ENCODE results near the gene EDDM3A. TPM values are rescaled to one million over a fixed set of nuclear protein-coding genes. Genes with fewer than 3 reads are reported as not detected.

The EDDM3A gene
- total RNA-seq, 4 donors from 2014 or later, result not detected

DNA sequence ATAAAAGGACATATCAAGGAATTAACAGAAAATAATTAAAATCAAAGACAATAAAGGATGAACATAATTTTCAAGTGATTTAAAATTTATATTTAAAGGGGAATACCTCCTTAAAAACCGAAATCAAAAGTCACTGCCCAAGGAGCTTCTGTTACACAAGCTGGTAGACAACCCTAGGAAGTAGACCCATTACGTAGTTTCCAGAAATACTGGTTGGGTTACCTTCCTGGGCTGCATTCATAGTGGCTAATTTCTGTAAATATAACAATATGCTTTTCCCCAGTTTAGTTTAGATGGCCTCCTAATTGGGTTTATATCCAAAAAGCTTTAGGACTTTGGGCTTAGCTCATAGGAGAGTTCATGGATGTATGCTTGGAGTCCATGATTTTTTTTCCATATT lies 2.1 kb upstream of the EDDM3A start:
- 41 to 63% methylated on average over 2 of the region's 2 CpGs for WGBS, 2 donors
- Histone ChIP-seq H3K4me1 (peaks cover 0 to 11% (median 0%) of the 10 kb centered on the region in 3 donors), H3K4me3 (no peak overlapping the region), H3K27me3 (no peaks in the 10 kb centered on the region), H3K36me3 (no peaks in the 10 kb centered on the region), H3K9me3 (no peaks in the 10 kb centered on the region), H3K27ac (no peak overlapping the region)
- intact Hi-C loops (cut with DNase I), result no loop called here
- DNase-seq, result no peak
- no peak for TF ChIP-seq POLR2A (IDR thresholded peaks at IDR 0.05)
- TF ChIP-seq, protein P1, sequence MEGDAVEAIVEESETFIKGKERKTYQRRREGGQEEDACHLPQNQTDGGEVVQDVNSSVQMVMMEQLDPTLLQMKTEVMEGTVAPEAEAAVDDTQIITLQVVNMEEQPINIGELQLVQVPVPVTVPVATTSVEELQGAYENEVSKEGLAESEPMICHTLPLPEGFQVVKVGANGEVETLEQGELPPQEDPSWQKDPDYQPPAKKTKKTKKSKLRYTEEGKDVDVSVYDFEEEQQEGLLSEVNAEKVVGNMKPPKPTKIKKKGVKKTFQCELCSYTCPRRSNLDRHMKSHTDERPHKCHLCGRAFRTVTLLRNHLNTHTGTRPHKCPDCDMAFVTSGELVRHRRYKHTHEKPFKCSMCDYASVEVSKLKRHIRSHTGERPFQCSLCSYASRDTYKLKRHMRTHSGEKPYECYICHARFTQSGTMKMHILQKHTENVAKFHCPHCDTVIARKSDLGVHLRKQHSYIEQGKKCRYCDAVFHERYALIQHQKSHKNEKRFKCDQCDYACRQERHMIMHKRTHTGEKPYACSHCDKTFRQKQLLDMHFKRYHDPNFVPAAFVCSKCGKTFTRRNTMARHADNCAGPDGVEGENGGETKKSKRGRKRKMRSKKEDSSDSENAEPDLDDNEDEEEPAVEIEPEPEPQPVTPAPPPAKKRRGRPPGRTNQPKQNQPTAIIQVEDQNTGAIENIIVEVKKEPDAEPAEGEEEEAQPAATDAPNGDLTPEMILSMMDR (IDR thresholded peaks at IDR 0.05), result no peak

DNA sequence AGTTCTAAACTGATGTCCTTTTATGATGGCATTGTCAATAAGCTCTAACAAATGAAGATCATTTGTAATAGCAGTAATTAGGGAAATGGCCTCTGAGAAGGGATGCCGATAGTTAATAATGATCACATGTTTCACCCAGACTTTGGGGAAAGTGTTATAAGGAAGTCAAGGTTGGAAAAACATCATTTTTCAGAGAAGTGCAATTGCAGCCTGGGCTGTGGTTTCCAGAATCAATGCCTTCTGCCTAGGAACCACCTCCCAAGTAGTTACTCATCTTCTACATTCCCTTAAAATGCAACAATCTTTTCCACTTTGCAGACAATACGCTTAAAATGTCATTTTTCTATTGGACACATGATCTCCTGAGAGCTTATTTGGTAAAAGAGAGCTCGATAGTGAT lies 879 bp downstream of the EDDM3A start:
- Histone ChIP-seq H3K4me1 (peaks cover 0 to 11% (median 0%) of the 10 kb centered on the region in 3 donors), H3K36me3 (no peaks in the 10 kb centered on the region)

DNA sequence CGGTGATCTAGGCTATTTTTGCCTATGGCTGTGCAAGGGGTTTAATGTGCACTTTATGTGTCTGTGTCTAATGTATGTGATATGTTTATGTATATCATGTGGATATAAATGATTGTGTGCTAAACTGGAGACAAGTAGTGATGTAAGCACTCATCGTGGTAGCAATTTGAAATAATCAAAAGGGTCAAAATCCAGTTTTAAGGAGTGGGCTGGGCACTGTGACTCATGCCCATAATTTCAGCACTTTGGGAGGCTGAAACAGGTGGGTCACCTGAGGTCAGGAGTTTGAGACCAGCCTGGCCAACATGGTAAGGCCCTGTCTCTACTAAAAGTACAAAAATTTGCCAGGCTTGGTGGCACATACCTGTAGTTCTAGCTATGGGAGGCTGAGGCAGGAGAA lies 2.8 kb downstream of the EDDM3A start:
- TF ChIP-seq, protein P1 (IDR thresholded peaks at IDR 0.05), result no peak
- no peak for TF ChIP-seq POLR2A (IDR thresholded peaks at IDR 0.05)
- 86 to 97% methylated on average over 2 of the region's 2 CpGs for WGBS, 2 donors
- no peaks in the 10 kb centered on the region for H3K27me3 ChIP-seq
- peaks cover 0 to 7% (median 0%) of the 10 kb centered on the region in 3 donors for H3K4me1 ChIP-seq
- H3K27ac ChIP-seq, result no peak overlapping the region
- peaks cover 0 to 20% (median 16%) of the 10 kb centered on the region in 3 donors for H3K9me3 ChIP-seq
- no peaks in the 10 kb centered on the region for H3K36me3 ChIP-seq
- DNase-seq, result no peak
- H3K4me3 ChIP-seq, result no peak overlapping the region
- intact Hi-C loops (cut with DNase I), result no loop called here

More for the DNA sequence above, 879 bp downstream of the EDDM3A start:
- H3K4me3 ChIP-seq, result no peak overlapping the region
- WGBS, 2 donors, result 79 to 87% methylated on average over 3 of the region's 3 CpGs
- DNase-seq, result no peak
- H3K27ac ChIP-seq, result no peak overlapping the region
- TF ChIP-seq, protein P1 (IDR thresholded peaks at IDR 0.05), result no peak
- TF ChIP-seq POLR2A (IDR thresholded peaks at IDR 0.05), result no peak
- H3K9me3 ChIP-seq, result peaks cover 0 to 2% (median 0%) of the 10 kb centered on the region in 3 donors
- no peaks in the 10 kb centered on the region for H3K27me3 ChIP-seq
- intact Hi-C loops (cut with DNase I), result no loop called here

GRCh38 chr14:20750194-20750593 lies 4.5 kb downstream of the EDDM3A start:
- Histone ChIP-seq H3K27me3 (no peaks in the 10 kb centered on the region), H3K4me1 (no peaks in the 10 kb centered on the region), H3K27ac (no peak overlapping the region), H3K9me3 (peaks cover 0 to 24% (median 18%) of the 10 kb centered on the region in 3 donors), H3K4me3 (no peak overlapping the region), H3K36me3 (no peaks in the 10 kb centered on the region)
- intact Hi-C loops (cut with DNase I), result no loop called here
- WGBS, 2 donors, result 60 to 75% methylated on average over 1 of the region's 1 CpG
- no peak for DNase-seq
- TF ChIP-seq, protein P1 (IDR thresholded peaks at IDR 0.05), result no peak
- TF ChIP-seq POLR2A (IDR thresholded peaks at IDR 0.05), result no peak

DNA sequence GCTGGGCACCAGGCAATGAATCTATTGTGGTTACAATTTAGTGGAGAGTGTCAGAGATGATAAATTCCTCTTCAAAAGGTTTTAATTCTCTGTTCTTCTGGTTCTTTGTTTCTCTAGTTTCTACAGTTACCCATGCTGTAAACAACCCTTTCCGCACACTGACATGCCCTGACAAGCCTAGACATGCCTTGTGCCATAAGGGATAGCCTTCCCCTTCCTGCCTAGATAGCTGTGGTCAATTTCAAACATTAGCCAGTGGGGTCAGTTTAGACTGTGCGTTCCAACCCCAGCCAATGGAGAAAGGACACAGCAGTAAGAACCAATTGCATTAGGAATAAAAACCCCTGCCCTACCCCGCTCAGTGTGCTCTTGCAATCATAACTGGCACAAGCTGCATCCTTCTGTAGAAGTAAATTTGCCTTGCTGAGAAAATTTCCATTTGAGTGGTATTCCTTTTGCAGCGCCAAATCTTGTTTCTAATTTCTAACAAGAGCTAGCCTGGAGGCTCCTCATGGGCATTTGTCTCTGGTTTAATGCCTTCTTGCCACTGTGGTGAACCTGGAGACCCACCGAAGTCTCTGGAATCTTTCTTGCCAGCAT lies 6.4 kb downstream of the EDDM3A start:
- Histone ChIP-seq H3K9me3 (peaks cover 0 to 24% (median 18%) of the 10 kb centered on the region in 3 donors), H3K27me3 (no peaks in the 10 kb centered on the region), H3K4me1 (no peaks in the 10 kb centered on the region), H3K27ac (no peak overlapping the region), H3K36me3 (no peaks in the 10 kb centered on the region), H3K4me3 (no peak overlapping the region)
- intact Hi-C loops (cut with DNase I), result no loop called here
- WGBS, 2 donors, result 83 to 85% methylated on average over 5 of the region's 5 CpGs
- no peak for TF ChIP-seq POLR2A (IDR thresholded peaks at IDR 0.05)
- TF ChIP-seq, protein P1 (IDR thresholded peaks at IDR 0.05), result no peak
- DNase-seq, result no peak
